SU-DHL-6 (cell line): ENCODE data around the gene HS3ST3A1.

Experiments
- H2AFZ ChIP-seq: fragments of 200-600 bp; sonication (generic); 2 replicates; pipeline ENCODE4 v1.6.1; 2014; ENCODE audit warnings: low read depth, mild to moderate bottlenecking, moderate library complexity, mixed read lengths, antibody characterized with exemption, low read length; ENCODE audit not compliant: severe bottlenecking
- H3F3A ChIP-seq: fragments of 200-600 bp; shearing (Covaris generic); 2 replicates; pipeline ENCODE4 v1.6.0; 2016; ENCODE audit warnings: antibody characterized with exemption, mild to moderate bottlenecking; ENCODE audit not compliant: insufficient read depth
- H3K27ac ChIP-seq: fragments of 200-600 bp; sonication (generic); 2 replicates; pipeline ENCODE4 v1.5.1; 2016; ENCODE audit warnings: low read depth, mild to moderate bottlenecking, low read length, moderate library complexity, mixed read lengths
- H3K27me3 ChIP-seq: fragments of 200-600 bp; sonication (generic), shearing (Covaris generic); 2 replicates; pipeline ENCODE4 v1.6.0; 2014; ENCODE audit warnings: mild to moderate bottlenecking, low read length
- H3K36me3 ChIP-seq: fragments of 200-600 bp; sonication (generic); 2 replicates; pipeline ENCODE4 v1.6.1; 2014; ENCODE audit warnings: mild to moderate bottlenecking, low read length, mixed read lengths
- H3K4me2 ChIP-seq: fragments of 300-600, 200-600 bp; shearing (Covaris generic), sonication (generic); 2 replicates; pipeline ENCODE4 v1.6.0; 2014; ENCODE audit warnings: low read length, low read depth, mild to moderate bottlenecking; ENCODE audit not compliant: poor library complexity, severe bottlenecking
- H3K4me3 ChIP-seq: fragments of 200-600 bp; sonication (generic); 2 replicates; pipeline ENCODE4 v1.5.1; 2014; ENCODE audit warnings: antibody characterized with exemption, low read length, mild to moderate bottlenecking, mixed read lengths; ENCODE audit not compliant: insufficient read depth, poor library complexity, severe bottlenecking
- H3K79me2 ChIP-seq: fragments of 200-600 bp; sonication (generic); 2 replicates; pipeline ENCODE4 v1.6.1; 2014; ENCODE audit warnings: mild to moderate bottlenecking, low read length, moderate library complexity; ENCODE audit not compliant: insufficient read depth
- H3K9ac ChIP-seq: fragments of 200-600 bp; sonication (generic); 2 replicates; pipeline ENCODE4 v1.7.0; 2014; ENCODE audit warnings: mild to moderate bottlenecking, low read length
- H3K9me2 ChIP-seq: fragments of 200-600 bp; sonication (generic); replicated peaks from 2 replicates; pipeline ENCODE4 v1.6.1; 2014; ENCODE audit warnings: low read length; ENCODE audit not compliant: insufficient read depth
- H3K9me3 ChIP-seq: fragments of 200-600 bp; sonication (generic); 2 replicates; pipeline ENCODE4 v1.6.1; 2014; ENCODE audit warnings: low read length, mixed read lengths; ENCODE audit not compliant: insufficient read depth
- H4K20me1 ChIP-seq: fragments of 200-600 bp; sonication (generic); 2 replicates; pipeline ENCODE4 v1.6.1; 2014; ENCODE audit warnings: low read depth, mild to moderate bottlenecking, antibody characterized with exemption, low read length, moderate library complexity, mixed read lengths
- CTCF ChIP-seq: fragments of 200-600 bp; sonication (generic); IDR thresholded peaks from one replicate; pipeline ENCODE4 v1.5.1; 2017; ENCODE audit warnings: antibody characterized with exemption, mild to moderate bottlenecking, low read length, moderate library complexity; ENCODE audit not compliant: insufficient read depth, poor library complexity, severe bottlenecking
- EZH2phosphoT487 ChIP-seq: fragments of 200-600 bp; sonication (generic), shearing (Covaris generic); conservative IDR thresholded peaks from 2 replicates; pipeline ENCODE4 v1.6.1; 2018; ENCODE audit warnings: mild to moderate bottlenecking, antibody characterized with exemption, low read length, moderate library complexity, mixed read lengths

The HS3ST3A1 gene

DNA sequence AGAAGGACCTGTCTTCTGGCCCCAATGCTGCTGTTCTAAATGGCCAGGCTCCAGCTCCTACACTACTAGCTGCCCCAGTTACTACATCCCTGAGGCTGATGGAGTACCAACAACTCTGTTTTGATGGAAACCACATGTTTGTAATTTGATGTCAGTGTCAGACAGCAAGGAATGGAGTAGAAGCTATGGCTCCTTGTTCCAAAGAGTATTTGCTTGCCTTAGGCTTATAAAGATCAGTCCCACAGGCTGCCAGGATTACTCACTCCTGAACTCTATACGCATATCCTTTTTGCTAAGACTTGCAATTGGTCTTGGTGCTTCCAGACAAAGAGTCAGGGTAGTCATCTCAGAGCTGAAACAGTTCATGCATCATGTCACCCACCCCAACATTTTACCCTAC is 139.6 kb downstream of the HS3ST3A1 start:
- no peak overlapping the region for H3K4me3 ChIP-seq
- no peaks in the 10 kb centered on the region for H3K79me2 ChIP-seq
- no peak overlapping the region for H2AFZ ChIP-seq
- no peaks in the 10 kb centered on the region for H3F3A ChIP-seq
- H3K36me3 ChIP-seq, result no peaks in the 10 kb centered on the region
- H4K20me1 ChIP-seq, result no peaks in the 10 kb centered on the region
- no peak overlapping the region for H3K9ac ChIP-seq
- no peak overlapping the region for H3K27ac ChIP-seq
- H3K9me3 ChIP-seq, result no peaks in the 10 kb centered on the region
- no peaks in the 10 kb centered on the region for H3K9me2 ChIP-seq
- no peak overlapping the region for H3K4me2 ChIP-seq
- no peak for TF ChIP-seq CTCF
- TF ChIP-seq EZH2phosphoT487, result no peak
- no peaks in the 10 kb centered on the region for H3K27me3 ChIP-seq

- Histone ChIP-seq H3K27ac (no peak overlapping the region), H3K4me2 (no peak overlapping the region), H3K9me3 (no peaks in the 10 kb centered on the region)
These were observed 141.3 kb downstream of the HS3ST3A1 start for GRCh38 chr17:13460261-13461000.

GRCh38 chr17:13457783-13458182 is 143.9 kb downstream of the HS3ST3A1 start:
- Histone ChIP-seq H3K36me3 (no peaks in the 10 kb centered on the region), H3K79me2 (no peaks in the 10 kb centered on the region), H3F3A (no peaks in the 10 kb centered on the region), H3K4me2 (no peak overlapping the region), H4K20me1 (no peaks in the 10 kb centered on the region), H3K9me2 (no peaks in the 10 kb centered on the region), H2AFZ (no peak overlapping the region), H3K27ac (no peak overlapping the region), H3K9me3 (no peaks in the 10 kb centered on the region), H3K4me3 (no peak overlapping the region), H3K27me3 (no peaks in the 10 kb centered on the region), H3K9ac (no peak overlapping the region)
- TF ChIP-seq EZH2phosphoT487 (no peak), CTCF (no peak)

More at GRCh38 chr17:13460261-13461000, 141.3 kb downstream of the HS3ST3A1 start:
- no peaks in the 10 kb centered on the region for H3K79me2 ChIP-seq
- no peak overlapping the region for H3K9ac ChIP-seq
- no peaks in the 10 kb centered on the region for H3F3A ChIP-seq
- TF ChIP-seq EZH2phosphoT487, result no peak
- no peak for TF ChIP-seq CTCF
- no peak overlapping the region for H3K4me3 ChIP-seq
- no peaks in the 10 kb centered on the region for H3K27me3 ChIP-seq
- H4K20me1 ChIP-seq, result no peaks in the 10 kb centered on the region
- no peak overlapping the region for H2AFZ ChIP-seq
- H3K9me2 ChIP-seq, result no peaks in the 10 kb centered on the region
- no peaks in the 10 kb centered on the region for H3K36me3 ChIP-seq
